GM12873 (cell line): Measurements from ENCODE around the gene L1CAM.

Source experiments
- CTCF ChIP-seq: IDR thresholded peaks from 2 replicates; pipeline ENCODE4 v1.5.1; 2012; ENCODE audit warnings: low read depth, mild to moderate bottlenecking, moderate library complexity, low read length, control low read depth; ENCODE audit not compliant: insufficient read depth; ENCODE audit errors: missing control alignments

The L1CAM gene

DNA sequence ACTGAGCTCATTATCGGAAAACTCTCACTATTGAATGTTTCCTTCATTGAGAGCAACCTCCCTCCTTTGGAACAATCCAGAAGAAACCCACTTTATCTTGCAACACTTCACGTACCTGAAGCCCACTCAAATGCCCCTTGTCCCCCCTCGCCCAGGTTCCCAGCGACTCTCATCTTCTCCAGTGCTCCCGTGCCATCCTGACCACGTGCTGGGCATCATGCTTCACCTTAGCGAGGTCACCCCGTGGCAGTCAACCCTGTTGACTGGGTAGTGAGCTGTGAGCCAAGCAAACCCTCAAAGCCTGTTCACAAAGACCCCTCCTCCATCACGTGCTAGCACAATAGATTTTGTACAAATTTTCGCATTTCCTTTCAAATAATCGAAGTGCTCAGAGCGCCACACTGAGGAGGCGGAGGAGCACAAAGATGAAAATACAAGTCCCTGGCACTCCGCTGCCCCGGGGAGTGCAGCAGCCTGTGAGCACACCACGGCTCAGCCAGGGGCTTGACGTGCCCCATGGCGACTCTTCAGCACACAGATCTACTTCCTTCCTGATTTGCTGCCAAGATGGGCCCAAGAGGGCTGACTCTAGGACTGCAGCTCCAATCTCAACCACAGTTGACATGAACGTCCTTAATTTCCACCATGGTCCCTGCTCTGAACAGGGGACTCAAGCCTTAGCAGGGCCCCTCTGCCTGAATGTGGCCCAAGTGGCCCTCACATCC is 71.2 kb downstream of the L1CAM start:
- TF ChIP-seq CTCF = no peak

GRCh38 chrX:153813161-153813560 is 72.8 kb downstream of the L1CAM start:
- no peak for TF ChIP-seq CTCF

- no peak for TF ChIP-seq CTCF
Measured at GRCh38 chrX:153812220-153812619, 73.8 kb downstream of the L1CAM start.
